DND-41 (cell line): Measurements from ENCODE around the gene CRY2.

ENCODE experiments used
- CTCF ChIP-seq: IDR thresholded peaks from 2 replicates; pipeline ENCODE4 v1.5.1; 2012; ENCODE audit warnings: borderline replicate concordance, low read length, moderate library complexity, mild to moderate bottlenecking; ENCODE audit not compliant: poor library complexity, severe bottlenecking; ENCODE audit errors: extremely low read depth
- EZH2 ChIP-seq: IDR thresholded peaks from 3 replicates; pipeline ENCODE4 v1.6.1; 2012; ENCODE audit warnings: borderline replicate concordance, low read depth, mild to moderate bottlenecking, moderate library complexity, low read length, inconsistent platforms; ENCODE audit not compliant: severe bottlenecking

DNA sequence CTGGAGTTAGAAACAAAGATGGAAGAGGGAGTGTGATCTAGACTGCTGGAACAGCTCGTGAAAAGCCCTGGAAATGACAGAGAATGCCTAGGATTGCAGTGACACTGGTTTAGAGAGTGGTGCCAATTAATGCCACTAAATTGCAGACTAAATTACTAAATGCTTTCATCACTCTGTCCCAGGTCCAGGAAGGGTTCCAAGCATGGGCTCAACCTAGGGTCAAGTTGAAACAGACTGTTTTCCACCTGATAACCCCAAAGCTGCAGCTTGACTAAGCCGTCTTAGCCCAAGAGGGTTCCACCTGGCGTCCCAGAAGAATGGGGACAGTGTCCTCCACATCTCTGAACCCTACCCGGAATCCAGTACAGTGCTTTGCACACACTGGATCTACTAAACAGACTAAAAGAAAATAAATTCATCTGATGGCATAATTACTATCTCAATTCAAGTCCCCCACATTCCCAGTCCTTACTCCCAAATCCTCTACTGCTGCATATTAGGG is 1.1 kb upstream of the CRY2 start:
- no peak for TF ChIP-seq EZH2
- no peak for TF ChIP-seq CTCF
